ENCODE measurements around the gene SLFN14. TPM values are rescaled to one million over a fixed set of nuclear protein-coding genes. Genes with fewer than 3 reads are reported as not detected.
A peak's percentile ranks its signal among the peaks of the same experiment; 100 is the strongest.

SLFN14 gene
- not detected for total RNA-seq (2021; fragmentation: NEBNext Ultra II Directional; extraction: Animal tissue kit (Norgen Biotek cat#: 25700))
- long read RNA-seq = 0 reads

- Mint-ChIP-seq H3K4me3 (no peak within 1 kb of the TSS), H3K4me1 (ENCODE audit: low read depth) (peaks cover 7% of the 10 kb centered on the region; the same call in 1 of the 2 replicates), H3K27me3 (ENCODE audit: insufficient read depth) (peaks cover 18% of the 10 kb centered on the region), H3K9me3 (no peaks in the 10 kb centered on the region), H3K27ac (no peak within 1 kb of the TSS), H3K36me3 (ENCODE audit: low read depth) (no peaks in the 10 kb centered on the region)
- TF ChIP-seq CTCF (IDR thresholded peaks at IDR 0.05) = no peak
- DNase-seq = no peak
Observed at GRCh38 chr17:35560703-35561102, at the start of gene SLFN14. SLFN14 (minus strand) TSS chr17:35560819; CDS start chr17:35558062, 2,757 bp downstream.

- DNase-seq = no peak
- no peak overlapping the region for H3K27ac Mint-ChIP-seq
- H3K4me3 Mint-ChIP-seq = no peak overlapping the region
- H3K27me3 Mint-ChIP-seq (ENCODE audit: insufficient read depth) = no peaks in the 10 kb centered on the region
- peaks cover 19% of the 10 kb centered on the region for H3K36me3 Mint-ChIP-seq (ENCODE audit: low read depth)
- H3K4me1 Mint-ChIP-seq (ENCODE audit: low read depth) = peaks cover 11% of the 10 kb centered on the region
- no peak for TF ChIP-seq CTCF (IDR thresholded peaks at IDR 0.05)
- H3K9me3 Mint-ChIP-seq = no peaks in the 10 kb centered on the region
Observed at GRCh38 chr17:35609831-35610230, 49.2 kb upstream of the SLFN14 start.

- DNase-seq = no peak
- H3K27me3 Mint-ChIP-seq (ENCODE audit: insufficient read depth) = no peaks in the 10 kb centered on the region
- peaks cover 31% of the 10 kb centered on the region for H3K36me3 Mint-ChIP-seq (ENCODE audit: low read depth)
- TF ChIP-seq CTCF (IDR thresholded peaks at IDR 0.05) = no peak
- H3K4me1 Mint-ChIP-seq (ENCODE audit: low read depth) = peaks cover 11% of the 10 kb centered on the region
- H3K4me3 Mint-ChIP-seq = no peak overlapping the region
- H3K27ac Mint-ChIP-seq = no peak overlapping the region
- no peaks in the 10 kb centered on the region for H3K9me3 Mint-ChIP-seq
Observed at GRCh38 chr17:35607239-35607847, 46.7 kb upstream of the SLFN14 start.

GRCh38 chr17:35605678-35606077, 45.1 kb upstream of the SLFN14 start:
- DNase-seq = peak; percentile 43
- no peaks in the 10 kb centered on the region for H3K9me3 Mint-ChIP-seq
- peaks cover 25% of the 10 kb centered on the region for H3K36me3 Mint-ChIP-seq (ENCODE audit: low read depth)

GRCh38 chr17:35603674-35604073, 43.1 kb upstream of the SLFN14 start:
- no peaks in the 10 kb centered on the region for H3K27me3 Mint-ChIP-seq (ENCODE audit: insufficient read depth)
- H3K4me3 Mint-ChIP-seq = no peak overlapping the region
- no peaks in the 10 kb centered on the region for H3K9me3 Mint-ChIP-seq
- no peak for TF ChIP-seq CTCF (IDR thresholded peaks at IDR 0.05)
- H3K27ac Mint-ChIP-seq = no peak overlapping the region
- DNase-seq = no peak
- peaks cover 11% of the 10 kb centered on the region for H3K4me1 Mint-ChIP-seq (ENCODE audit: low read depth)
- H3K36me3 Mint-ChIP-seq (ENCODE audit: low read depth) = peaks cover 32% of the 10 kb centered on the region

More at GRCh38 chr17:35605678-35606077, 45.1 kb upstream of the SLFN14 start:
- Mint-ChIP-seq H3K4me1 (ENCODE audit: low read depth) (peaks cover 11% of the 10 kb centered on the region), H3K27ac (peak overlapping the region; percentile 74), H3K27me3 (ENCODE audit: insufficient read depth) (no peaks in the 10 kb centered on the region), H3K4me3 (no peak overlapping the region; the same call in none of the 2 replicates)
- no peak for TF ChIP-seq CTCF (IDR thresholded peaks at IDR 0.05)
